NCI-H2227 (cell line): ENCODE results near the gene METTL9.

ENCODE experiments used
- DNase-seq: peaks from one replicate; lab custom pipeline; 2025; ENCODE audit not compliant: unreplicated experiment; lab: John Stamatoyannopoulos, UW

METTL9 gene

GRCh38 chr16:21703589-21704174 lies 104.3 kb downstream of the METTL9 start:
- DNase-seq: no peak

GRCh38 chr16:21704266-21704665 lies 104.9 kb downstream of the METTL9 start:
- DNase-seq: no peak

GRCh38 chr16:21704733-21705132 lies 105.4 kb downstream of the METTL9 start:
- no peak for DNase-seq
